ENCODE measurements around the gene AKAP13. TPM values are rescaled to one million over a fixed set of nuclear protein-coding genes. Genes with fewer than 3 reads are reported as not detected.
A peak's percentile ranks its signal among the peaks of the same experiment; 100 is the strongest.

AKAP13 gene
- polyA plus RNA-seq, 1 experiment: 13.6 TPM

DNA sequence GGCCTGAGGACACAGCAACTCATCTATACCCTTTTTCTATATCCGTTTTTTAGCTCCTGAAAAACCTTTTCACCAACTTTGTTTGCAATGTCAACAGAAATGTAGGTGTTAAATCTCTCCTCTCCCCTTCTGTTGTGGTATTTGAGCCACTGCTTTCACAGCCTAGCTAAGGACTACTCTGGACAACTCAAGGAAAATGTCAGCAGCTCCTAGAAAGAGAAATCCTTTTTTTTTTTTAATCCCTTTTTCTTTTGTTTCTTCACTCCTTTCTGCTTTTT lies 237.8 kb downstream of the AKAP13 start:
- Histone ChIP-seq H3K36me3 (ENCODE audit: control insufficient read depth, insufficient read depth, low read length) (no peaks in the 10 kb centered on the region), H3K4me3 (ENCODE audit: low read depth, low read length) (no peak overlapping the region), H3K27me3 (ENCODE audit: control insufficient read depth, insufficient read depth, low read length) (no peaks in the 10 kb centered on the region)
- no peak for DNase-seq (ENCODE audit: low read depth)
- POLR2A ChIA-PET: interaction anchor here (0.7 kb wide), 1 partner anchor 47 kb away, joined by 4 read pairs; no protein-coding TSS in a partner anchor
- no peak for TF ChIP-seq CTCF (IDR thresholded peaks at IDR 0.05; ENCODE audit: insufficient read depth, low read depth, low read length)
- CTCF ChIA-PET: interaction anchor here (0.8 to 1.8 kb wide), 5 partner anchors 9 to 133 kb away, joined by 3 to 4 read pairs (median 4); no protein-coding TSS in a partner anchor

DNA sequence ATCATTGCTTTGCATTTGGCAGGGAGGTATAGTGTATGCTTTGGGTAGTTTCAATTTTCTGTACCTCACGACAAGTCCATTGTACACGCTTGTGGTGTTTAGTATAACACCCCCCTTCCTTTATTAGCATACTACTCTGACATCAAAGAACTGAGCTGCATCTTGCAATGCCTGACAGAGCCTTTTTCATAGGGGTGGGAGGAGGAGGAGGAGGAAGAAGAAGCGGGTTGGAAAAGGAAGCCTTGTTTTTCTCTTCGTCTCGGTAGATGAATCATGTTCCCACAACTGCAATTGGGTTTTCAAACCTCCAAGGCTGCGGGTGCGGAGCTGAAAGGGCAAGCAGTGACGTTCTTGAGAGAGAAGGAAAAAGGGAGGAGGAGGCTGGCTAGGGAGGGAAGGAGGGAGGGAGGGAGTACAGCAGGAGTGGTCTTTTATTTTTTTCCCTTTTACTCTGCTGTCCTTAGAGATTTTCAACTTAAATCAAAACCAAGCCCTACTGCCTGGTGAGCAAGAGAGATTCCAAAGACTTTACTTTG lies 238.6 kb downstream of the AKAP13 start:
- no peak for TF ChIP-seq CTCF (IDR thresholded peaks at IDR 0.05; ENCODE audit: insufficient read depth, low read depth, low read length)
- POLR2A ChIA-PET: interaction anchor here (0.6 kb wide), 3 partner anchors 12 to 288 kb away, joined by 3 to 7 read pairs (median 4); no protein-coding TSS in a partner anchor
- peak; percentile 87 for DNase-seq (ENCODE audit: low read depth)
- CTCF ChIA-PET: interaction anchor here (1.0 to 1.8 kb wide), 4 partner anchors 23 to 134 kb away, joined by 4 to 5 read pairs (median 4); no protein-coding TSS in a partner anchor
- Histone ChIP-seq H3K36me3 (ENCODE audit: control insufficient read depth, insufficient read depth, low read length) (no peaks in the 10 kb centered on the region), H3K4me3 (ENCODE audit: low read depth, low read length) (peak overlapping the region; percentile 36), H3K27me3 (ENCODE audit: control insufficient read depth, insufficient read depth, low read length) (no peaks in the 10 kb centered on the region)

DNA sequence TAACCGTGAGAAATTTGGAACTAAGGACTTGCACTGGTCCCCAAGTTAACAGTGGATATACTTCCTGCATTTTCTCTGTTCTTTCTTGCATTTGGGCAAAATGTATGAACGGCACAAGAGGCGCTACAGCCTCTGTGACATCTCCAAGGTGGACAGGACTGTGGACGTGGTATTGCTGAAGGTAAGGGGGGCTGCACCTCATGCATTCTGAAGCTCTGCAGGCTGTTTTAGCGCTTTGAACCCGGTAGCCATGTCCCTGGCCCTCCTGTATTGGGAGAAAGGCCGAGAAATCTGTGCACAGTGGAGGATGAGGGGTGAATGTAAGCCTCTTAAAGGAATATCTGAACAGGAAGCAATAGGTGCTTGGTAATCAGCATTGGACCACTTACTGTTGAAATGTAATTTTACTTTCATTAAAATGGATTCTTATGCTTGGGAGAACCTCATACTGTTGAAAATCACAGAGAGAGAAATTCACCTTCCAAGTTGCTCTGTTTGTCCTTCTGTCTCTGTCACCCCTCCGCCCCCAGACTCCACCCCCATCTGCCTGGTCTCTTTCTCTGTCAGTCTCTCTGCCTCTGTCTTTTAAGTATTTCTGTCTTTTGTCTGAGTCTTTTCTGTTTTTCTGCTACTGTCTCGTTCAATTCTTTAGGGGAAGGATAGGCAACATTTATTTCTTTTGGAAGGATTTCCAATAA lies 239.7 kb downstream of the AKAP13 start:
- H3K27me3 ChIP-seq (ENCODE audit: control insufficient read depth, insufficient read depth, low read length): no peaks in the 10 kb centered on the region
- H3K4me3 ChIP-seq (ENCODE audit: low read depth, low read length): peak overlapping the region; percentile 36
- no peak for DNase-seq (ENCODE audit: low read depth)
- H3K36me3 ChIP-seq (ENCODE audit: control insufficient read depth, insufficient read depth, low read length): no peaks in the 10 kb centered on the region
- ChIA-PET CTCF (interaction anchor here (0.6 to 1.1 kb wide), 3 partner anchors 22 to 129 kb away, joined by 3 to 4 read pairs (median 3); no protein-coding TSS in a partner anchor), POLR2A (interaction anchor here (0.6 kb wide), 1 partner anchor 277 kb away, joined by 19 read pairs; no protein-coding TSS in a partner anchor)
- no peak for TF ChIP-seq CTCF (IDR thresholded peaks at IDR 0.05; ENCODE audit: insufficient read depth, low read depth, low read length)

DNA sequence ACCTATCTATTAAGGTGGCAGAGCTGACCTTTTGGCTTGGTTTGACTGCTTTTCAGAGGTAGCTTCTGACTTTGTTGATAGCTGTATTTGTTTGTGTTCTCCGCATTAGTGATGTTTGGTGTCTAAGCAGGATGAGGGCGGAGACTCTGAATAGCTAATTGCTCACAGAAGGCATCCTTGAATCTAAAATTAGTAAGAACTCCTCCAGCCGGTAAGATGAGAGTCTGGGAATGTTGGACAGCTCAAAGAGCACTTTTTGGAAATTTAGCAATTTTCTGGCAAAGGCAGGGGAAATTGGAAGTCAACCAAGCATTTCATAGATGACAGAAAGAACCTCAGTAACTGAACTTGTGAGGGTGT lies 240.3 kb downstream of the AKAP13 start:
- POLR2A ChIA-PET: interaction anchor here (0.6 kb wide), 1 partner anchor 277 kb away, joined by 19 read pairs; no protein-coding TSS in a partner anchor
- Histone ChIP-seq H3K4me3 (ENCODE audit: low read depth, low read length) (peak overlapping the region; percentile 36), H3K27me3 (ENCODE audit: control insufficient read depth, insufficient read depth, low read length) (no peaks in the 10 kb centered on the region), H3K36me3 (ENCODE audit: control insufficient read depth, insufficient read depth, low read length) (no peaks in the 10 kb centered on the region)
- peak; percentile 83 for DNase-seq (ENCODE audit: low read depth)
- CTCF ChIA-PET: interaction anchor here (1.1 kb wide), 1 partner anchor 130 kb away, joined by 3 read pairs; no protein-coding TSS in a partner anchor
- no peak for TF ChIP-seq CTCF (IDR thresholded peaks at IDR 0.05; ENCODE audit: insufficient read depth, low read depth, low read length)

DNA sequence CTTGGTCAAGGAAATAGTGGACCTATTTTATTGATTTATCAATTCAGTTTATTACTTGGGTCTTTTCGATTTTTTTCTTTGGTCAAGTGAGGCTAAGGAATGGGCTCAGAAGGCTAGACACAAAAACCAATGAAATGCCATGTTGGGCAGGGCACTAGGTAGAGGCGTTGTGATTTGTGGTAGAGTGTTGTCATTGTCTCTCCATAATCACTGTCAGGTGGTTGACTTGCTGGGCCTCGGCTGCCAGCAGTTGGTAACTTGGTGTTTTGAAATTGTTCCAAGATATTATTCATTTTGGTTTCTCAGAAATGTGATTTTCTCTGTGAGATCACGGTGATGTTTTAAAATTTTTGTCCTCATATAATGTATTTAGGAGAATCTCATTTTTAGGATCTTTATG lies 240.7 kb downstream of the AKAP13 start:
- Histone ChIP-seq H3K36me3 (ENCODE audit: control insufficient read depth, insufficient read depth, low read length) (no peaks in the 10 kb centered on the region), H3K27me3 (ENCODE audit: control insufficient read depth, insufficient read depth, low read length) (no peaks in the 10 kb centered on the region), H3K4me3 (ENCODE audit: low read depth, low read length) (peak overlapping the region; percentile 36)
- TF ChIP-seq CTCF (IDR thresholded peaks at IDR 0.05; ENCODE audit: insufficient read depth, low read depth, low read length): no peak
- ChIA-PET CTCF (interaction anchor here (1.1 kb wide), 1 partner anchor 130 kb away, joined by 3 read pairs; no protein-coding TSS in a partner anchor), POLR2A (no interaction called here)
- DNase-seq (ENCODE audit: low read depth): no peak

All from BJ (cell line).